Peyer's patch (tissue), 4 donors: ENCODE data around the gene MGLL. TPM values are rescaled to one million over a fixed set of nuclear protein-coding genes. Genes with fewer than 3 reads are reported as not detected.
"Not testable (repeated sequence)": the region's sequence is repeated elsewhere in the genome, so short reads cannot be mapped to it uniquely, and the experiment has no call there.

Experiments
- DNase-seq, 3 donors: peaks; one replicate each; pipeline ENCODE4 v3.0.0-alpha.2; 2017 to 2019
- H3K27ac ChIP-seq, 4 donors: fragments of 200-600 bp; sonication (generic); one replicate each; pipeline ENCODE4 v1.5.1; 2016 to 2019
- H3K27me3 ChIP-seq, 2 donors: fragments of 200-600 bp; sonication (generic); one replicate each; pipeline ENCODE4 v1.5.1; 2019
- H3K36me3 ChIP-seq, 3 donors: fragments of 200-600 bp; sonication (generic); one replicate each; pipeline ENCODE4 v1.5.1; 2016 to 2019
- H3K4me1 ChIP-seq, 4 donors: fragments of 200-600 bp; sonication (generic); one replicate each; pipeline ENCODE4 v1.5.1; 2016 to 2019
- H3K4me3 ChIP-seq, 4 donors: fragments of 200-600 bp; sonication (generic); 1 replicate in 3 of 4; 2 replicates in 1 of 4; pipeline ENCODE4 v1.5.1; 2016 to 2019; ENCODE audit warnings: mild to moderate bottlenecking in 1 of 4
- H3K9me3 ChIP-seq, 4 donors: fragments of 200-600 bp; sonication (generic); one replicate each; pipeline ENCODE4 v1.5.1; 2016 to 2019; ENCODE audit warnings: mild to moderate bottlenecking in 1 of 4
- CTCF ChIP-seq, 6 experiments: fragments of 450-650 bp in 4 of 6; fragments of 200-600 bp in 2 of 6; sonication (generic) in 1 of 6; IDR thresholded peaks; one replicate each; pipeline ENCODE4 v1.5.1; 2017 to 2019; ENCODE audit warnings: antibody characterized with exemption in 6 of 6, mild to moderate bottlenecking in 3 of 6, moderate library complexity in 1 of 6
- POLR2A ChIP-seq, 2 donors: fragments of 450-650 bp; IDR thresholded peaks; one replicate each; pipeline ENCODE4 v1.5.1; 2017; ENCODE audit warnings: antibody characterized with exemption in 2 of 2, mild to moderate bottlenecking in 2 of 2, moderate library complexity in 2 of 2
- total RNA-seq, 4 donors: library from RNA; depleted of rRNA; stranded (reverse); fragments of >200 nt; gene quantifications; one replicate each; pipeline ENCODE4 v1.1.0, GENCODE V29; 2016

MGLL gene
- total RNA-seq, 4 donors from 2014 or later: 56.1 to 180 (median 143) TPM

GRCh38 chr3:127658234-127658633 is 164.1 kb downstream of the MGLL start:
- H3K36me3 ChIP-seq: no peaks in the 10 kb centered on the region
- no peaks in the 10 kb centered on the region for H3K4me1 ChIP-seq
- TF ChIP-seq CTCF (IDR thresholded peaks at IDR 0.05): no peak
- no peak for TF ChIP-seq POLR2A (IDR thresholded peaks at IDR 0.05)
- no peak for DNase-seq
- H3K9me3 ChIP-seq: no peaks in the 10 kb centered on the region
- H3K27me3 ChIP-seq: no peaks in the 10 kb centered on the region
- no peak overlapping the region for H3K4me3 ChIP-seq
- H3K27ac ChIP-seq: no peak overlapping the region

- TF ChIP-seq POLR2A (IDR thresholded peaks at IDR 0.05) (no peak), CTCF (IDR thresholded peaks at IDR 0.05) (no peak)
- Histone ChIP-seq H3K9me3 (no peaks in the 10 kb centered on the region), H3K27me3 (no peaks in the 10 kb centered on the region), H3K27ac (no peak overlapping the region), H3K4me3 (no peak overlapping the region), H3K36me3 (no peaks in the 10 kb centered on the region), H3K4me1 (no peaks in the 10 kb centered on the region)
- DNase-seq: no peak
Observed at GRCh38 chr3:127656906-127657305, 165.4 kb downstream of the MGLL start.

- H3K4me1 ChIP-seq: no peaks in the 10 kb centered on the region
- H3K36me3 ChIP-seq: no peaks in the 10 kb centered on the region
- H3K27ac ChIP-seq: no peak overlapping the region
- H3K9me3 ChIP-seq: no peaks in the 10 kb centered on the region
- no peak for DNase-seq
- TF ChIP-seq CTCF (IDR thresholded peaks at IDR 0.05) (no peak), POLR2A (IDR thresholded peaks at IDR 0.05) (no peak)
- no peaks in the 10 kb centered on the region for H3K27me3 ChIP-seq
- no peak overlapping the region for H3K4me3 ChIP-seq
Observed at GRCh38 chr3:127655641-127656040, 166.7 kb downstream of the MGLL start.

- not testable (repeated sequence) for DNase-seq, H3K4me1 ChIP-seq, H3K27me3 ChIP-seq, H3K4me3 ChIP-seq, H3K9me3 ChIP-seq, H3K36me3 ChIP-seq
- H3K27ac ChIP-seq: peak overlapping the region in 1 of 4 donors; percentile 3
Observed at GRCh38 chr3:127654993-127655392, 167.3 kb downstream of the MGLL start.

- Histone ChIP-seq H3K9me3 (no peaks in the 10 kb centered on the region), H3K36me3 (no peaks in the 10 kb centered on the region), H3K27me3 (no peaks in the 10 kb centered on the region), H3K4me1 (no peaks in the 10 kb centered on the region), H3K4me3 (no peak overlapping the region), H3K27ac (no peak overlapping the region)
- no peak for TF ChIP-seq CTCF (IDR thresholded peaks at IDR 0.05)
- no peak for TF ChIP-seq POLR2A (IDR thresholded peaks at IDR 0.05)
- no peak for DNase-seq
Observed at GRCh38 chr3:127654374-127654773, 167.9 kb downstream of the MGLL start.

GRCh38 chr3:127652246-127652995 is 169.9 kb downstream of the MGLL start:
- no peaks in the 10 kb centered on the region for H3K4me1 ChIP-seq
- H3K4me3 ChIP-seq: no peak overlapping the region
- H3K27me3 ChIP-seq: no peaks in the 10 kb centered on the region
- peak in 2 of 3 donors; percentile 37 to 73 for DNase-seq
- no peaks in the 10 kb centered on the region for H3K9me3 ChIP-seq
- no peaks in the 10 kb centered on the region for H3K36me3 ChIP-seq
- peak; percentile 43 to 82 (median 76) for TF ChIP-seq CTCF (IDR thresholded peaks at IDR 0.05)
- no peak for TF ChIP-seq POLR2A (IDR thresholded peaks at IDR 0.05)
- H3K27ac ChIP-seq: no peak overlapping the region
